IPS-15b (cell line): Measurements from ENCODE around the gene LEFTY1.
A peak's percentile ranks its signal among the peaks of the same experiment; 100 is the strongest.

Experiments
- H3K27me3 ChIP-seq: one replicate; pipeline ENCODE4 v1.6.1; 2013; ENCODE audit warnings: low read length; ENCODE audit not compliant: control insufficient read depth, insufficient read depth
- H3K36me3 ChIP-seq: one replicate; pipeline ENCODE4 v1.6.1; 2013; ENCODE audit warnings: low read length; ENCODE audit not compliant: control insufficient read depth, insufficient read depth
- H3K4me1 ChIP-seq: one replicate; pipeline ENCODE4 v1.6.1; 2013; ENCODE audit warnings: mild to moderate bottlenecking, low read length; ENCODE audit not compliant: control insufficient read depth, insufficient read depth
- H3K4me3 ChIP-seq: one replicate; pipeline ENCODE4 v1.5.1; 2013; ENCODE audit warnings: low read depth, low read length
- H3K9ac ChIP-seq: one replicate; pipeline ENCODE4 v1.6.1; 2013; ENCODE audit warnings: low read depth, mild to moderate bottlenecking, low read length
- H3K9me3 ChIP-seq: one replicate; pipeline ENCODE4 v1.6.1; 2013; ENCODE audit warnings: mild to moderate bottlenecking, low read length; ENCODE audit not compliant: control insufficient read depth, insufficient read depth

Gene LEFTY1

GRCh38 chr1:225883616-225884265 is 5.2 kb downstream of the LEFTY1 start:
- Histone ChIP-seq H3K27me3 (no peaks in the 10 kb centered on the region), H3K9ac (no peak overlapping the region), H3K4me1 (peaks cover 14% of the 10 kb centered on the region), H3K9me3 (no peaks in the 10 kb centered on the region), H3K36me3 (no peaks in the 10 kb centered on the region), H3K4me3 (peak overlapping the region; percentile 78)

- H3K4me1 ChIP-seq, result peaks cover 14% of the 10 kb centered on the region
- H3K36me3 ChIP-seq, result no peaks in the 10 kb centered on the region
- H3K9me3 ChIP-seq, result no peaks in the 10 kb centered on the region
- H3K9ac ChIP-seq, result peak overlapping the region; percentile 87
- no peaks in the 10 kb centered on the region for H3K27me3 ChIP-seq
- H3K4me3 ChIP-seq, result peak overlapping the region; percentile 78
Measured at GRCh38 chr1:225882694-225883615, 6.0 kb downstream of the LEFTY1 start.

GRCh38 chr1:225881959-225882693 is 6.8 kb downstream of the LEFTY1 start, which contains the start of gene TMEM63A:
TSS of gene TMEM63A (minus strand) at chr1:225882380. CDS start at chr1:225877580, 4,800 bp downstream.
- Histone ChIP-seq H3K9ac (peak within 1 kb of the TSS; percentile 87), H3K4me3 (peak within 1 kb of the TSS; percentile 78), H3K9me3 (no peaks in the 10 kb centered on the region), H3K36me3 (peaks cover 5% of the 10 kb centered on the region), H3K4me1 (peaks cover 14% of the 10 kb centered on the region), H3K27me3 (no peaks in the 10 kb centered on the region)

- Histone ChIP-seq H3K36me3 (peaks cover 6% of the 10 kb centered on the region), H3K4me1 (peaks cover 14% of the 10 kb centered on the region), H3K9ac (peak overlapping the region; percentile 73), H3K9me3 (no peaks in the 10 kb centered on the region), H3K4me3 (peak overlapping the region; percentile 78), H3K27me3 (no peaks in the 10 kb centered on the region)
Measured at GRCh38 chr1:225881081-225881958, 7.6 kb downstream of the LEFTY1 start.

GRCh38 chr1:225880636-225881035 is 8.3 kb downstream of the LEFTY1 start:
- Histone ChIP-seq H3K36me3 (peaks cover 6% of the 10 kb centered on the region), H3K4me1 (peaks cover 14% of the 10 kb centered on the region), H3K27me3 (no peaks in the 10 kb centered on the region), H3K9ac (no peak overlapping the region), H3K4me3 (peak overlapping the region; percentile 78), H3K9me3 (no peaks in the 10 kb centered on the region)

- H3K4me1 ChIP-seq, result peaks cover 14% of the 10 kb centered on the region
- peak overlapping the region; percentile 9 for H3K9ac ChIP-seq
- no peaks in the 10 kb centered on the region for H3K27me3 ChIP-seq
- H3K9me3 ChIP-seq, result no peaks in the 10 kb centered on the region
- peaks cover 6% of the 10 kb centered on the region for H3K36me3 ChIP-seq
- no peak overlapping the region for H3K4me3 ChIP-seq
Measured at GRCh38 chr1:225880222-225880588, 8.7 kb downstream of the LEFTY1 start.

GRCh38 chr1:225879521-225880221 is 9.3 kb downstream of the LEFTY1 start:
- Histone ChIP-seq H3K36me3 (peaks cover 6% of the 10 kb centered on the region), H3K4me1 (peaks cover 14% of the 10 kb centered on the region), H3K4me3 (no peak overlapping the region), H3K27me3 (no peaks in the 10 kb centered on the region), H3K9ac (no peak overlapping the region), H3K9me3 (no peaks in the 10 kb centered on the region)

GRCh38 chr1:225878282-225878681 is 10.7 kb downstream of the LEFTY1 start:
- Histone ChIP-seq H3K4me1 (peaks cover 14% of the 10 kb centered on the region), H3K9me3 (no peaks in the 10 kb centered on the region), H3K9ac (no peak overlapping the region), H3K4me3 (no peak overlapping the region), H3K27me3 (no peaks in the 10 kb centered on the region), H3K36me3 (peaks cover 12% of the 10 kb centered on the region)

GRCh38 chr1:225877580-225877979 is 11.4 kb downstream of the LEFTY1 start:
- no peaks in the 10 kb centered on the region for H3K27me3 ChIP-seq
- H3K9ac ChIP-seq, result no peak overlapping the region
- H3K36me3 ChIP-seq, result peaks cover 12% of the 10 kb centered on the region
- H3K4me1 ChIP-seq, result peaks cover 14% of the 10 kb centered on the region
- H3K9me3 ChIP-seq, result no peaks in the 10 kb centered on the region
- no peak overlapping the region for H3K4me3 ChIP-seq

GRCh38 chr1:225876900-225877510 is 11.9 kb downstream of the LEFTY1 start:
- Histone ChIP-seq H3K4me1 (peaks cover 14% of the 10 kb centered on the region), H3K36me3 (peaks cover 12% of the 10 kb centered on the region), H3K9me3 (no peaks in the 10 kb centered on the region), H3K9ac (no peak overlapping the region), H3K27me3 (no peaks in the 10 kb centered on the region), H3K4me3 (no peak overlapping the region)
